Loucy (cell line): ENCODE results near the gene DRD1.

ENCODE experiments used
- H2AFZ ChIP-seq: fragments of 200-600 bp; sonication (generic); 2 replicates; pipeline ENCODE4 v1.6.0; 2016; ENCODE audit warnings: antibody characterized with exemption, mild to moderate bottlenecking, low read length, moderate library complexity
- H3F3A ChIP-seq: fragments of 200-600 bp; 2 replicates; pipeline ENCODE4 v1.6.0; 2016; ENCODE audit warnings: antibody characterized with exemption, low read depth, mild to moderate bottlenecking
- H3K27me3 ChIP-seq: fragments of 200-600 bp; sonication (generic); 2 replicates; pipeline ENCODE4 v1.6.1; 2014; ENCODE audit warnings: low read length, mild to moderate bottlenecking; ENCODE audit not compliant: insufficient read depth, poor library complexity, severe bottlenecking
- H3K36me3 ChIP-seq: fragments of 200-600 bp; sonication (generic); 2 replicates; pipeline ENCODE4 v1.6.1; 2016; ENCODE audit warnings: low read length; ENCODE audit not compliant: insufficient read depth
- H3K4me1 ChIP-seq: fragments of 200-600 bp; sonication (generic); 2 replicates; pipeline ENCODE4 v1.5.1; 2014; ENCODE audit warnings: low read length, mild to moderate bottlenecking; ENCODE audit not compliant: insufficient read depth, poor library complexity, severe bottlenecking
- H3K4me2 ChIP-seq: fragments of 200-600 bp; sonication (generic); 2 replicates; pipeline ENCODE4 v1.6.0; 2014; ENCODE audit warnings: antibody characterized with exemption, low read length, low read depth, mild to moderate bottlenecking; ENCODE audit not compliant: poor library complexity, severe bottlenecking
- H3K4me3 ChIP-seq: fragments of 200-600 bp; sonication (generic); 2 replicates; pipeline ENCODE4 v1.5.1; 2014; ENCODE audit warnings: low read length, mild to moderate bottlenecking, mixed read lengths; ENCODE audit not compliant: poor library complexity, severe bottlenecking
- H3K79me2 ChIP-seq: fragments of 200-600 bp; sonication (generic); 2 replicates; pipeline ENCODE4 v1.6.1; 2014; ENCODE audit warnings: low read length; ENCODE audit not compliant: insufficient read depth
- H3K9ac ChIP-seq: fragments of 200-600 bp; sonication (generic); 2 replicates; pipeline ENCODE4 v1.6.0; 2014; ENCODE audit warnings: mild to moderate bottlenecking, low read depth, low read length, moderate library complexity; ENCODE audit not compliant: poor library complexity, severe bottlenecking
- H3K9me2 ChIP-seq: fragments of 200-600 bp; sonication (generic); replicated peaks from 2 replicates; pipeline ENCODE4 v1.6.1; 2016; ENCODE audit warnings: low read depth, low read length, mixed read lengths
- H3K9me3 ChIP-seq: fragments of 200-600 bp; sonication (generic); 2 replicates; pipeline ENCODE4 v1.6.1; 2014; ENCODE audit warnings: mild to moderate bottlenecking, antibody characterized with exemption, low read length, low read depth; ENCODE audit not compliant: insufficient read depth
- H4K20me1 ChIP-seq: fragments of 200-600 bp; sonication (generic); 2 replicates; pipeline ENCODE4 v1.6.0; 2014; ENCODE audit warnings: antibody characterized with exemption, low read length, mild to moderate bottlenecking; ENCODE audit not compliant: insufficient read depth, poor library complexity, severe bottlenecking
- EZH2phosphoT487 ChIP-seq: fragments of 200-600 bp; IDR thresholded peaks from 2 replicates; pipeline ENCODE4 v1.6.1; 2018; ENCODE audit warnings: antibody characterized with exemption, mild to moderate bottlenecking, moderate library complexity, borderline replicate concordance
- TF ChIP-seq, protein P1 (sequence below): fragments of 200-600 bp; sonication (generic); conservative IDR thresholded peaks from 2 replicates; pipeline ENCODE4 v1.5.1; 2014; ENCODE audit warnings: mild to moderate bottlenecking, antibody characterized with exemption, low read length

The DRD1 gene

DNA sequence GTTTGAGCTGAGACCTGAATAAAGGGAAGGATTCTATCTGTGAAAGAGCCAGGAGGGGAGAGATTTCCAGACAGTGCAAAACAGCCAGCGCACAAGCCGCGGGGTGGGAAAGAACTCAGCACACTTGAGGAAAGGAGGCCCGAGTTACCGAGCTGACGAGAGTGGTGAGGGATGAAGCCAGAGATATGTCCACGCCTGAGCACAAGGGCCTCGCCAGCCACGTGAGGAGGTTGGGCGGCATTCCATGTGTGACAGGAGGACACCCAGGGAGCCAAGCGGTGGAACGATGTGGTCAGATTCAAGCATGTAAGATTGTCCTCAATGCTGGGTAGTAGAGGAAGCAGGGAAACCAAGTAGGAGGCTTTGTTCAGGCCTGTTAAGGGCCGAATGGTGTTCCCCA lies 17.4 kb upstream of the DRD1 start:
- TF ChIP-seq EZH2phosphoT487 = no peak
- TF ChIP-seq, protein P1, sequence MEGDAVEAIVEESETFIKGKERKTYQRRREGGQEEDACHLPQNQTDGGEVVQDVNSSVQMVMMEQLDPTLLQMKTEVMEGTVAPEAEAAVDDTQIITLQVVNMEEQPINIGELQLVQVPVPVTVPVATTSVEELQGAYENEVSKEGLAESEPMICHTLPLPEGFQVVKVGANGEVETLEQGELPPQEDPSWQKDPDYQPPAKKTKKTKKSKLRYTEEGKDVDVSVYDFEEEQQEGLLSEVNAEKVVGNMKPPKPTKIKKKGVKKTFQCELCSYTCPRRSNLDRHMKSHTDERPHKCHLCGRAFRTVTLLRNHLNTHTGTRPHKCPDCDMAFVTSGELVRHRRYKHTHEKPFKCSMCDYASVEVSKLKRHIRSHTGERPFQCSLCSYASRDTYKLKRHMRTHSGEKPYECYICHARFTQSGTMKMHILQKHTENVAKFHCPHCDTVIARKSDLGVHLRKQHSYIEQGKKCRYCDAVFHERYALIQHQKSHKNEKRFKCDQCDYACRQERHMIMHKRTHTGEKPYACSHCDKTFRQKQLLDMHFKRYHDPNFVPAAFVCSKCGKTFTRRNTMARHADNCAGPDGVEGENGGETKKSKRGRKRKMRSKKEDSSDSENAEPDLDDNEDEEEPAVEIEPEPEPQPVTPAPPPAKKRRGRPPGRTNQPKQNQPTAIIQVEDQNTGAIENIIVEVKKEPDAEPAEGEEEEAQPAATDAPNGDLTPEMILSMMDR = no peak

DNA sequence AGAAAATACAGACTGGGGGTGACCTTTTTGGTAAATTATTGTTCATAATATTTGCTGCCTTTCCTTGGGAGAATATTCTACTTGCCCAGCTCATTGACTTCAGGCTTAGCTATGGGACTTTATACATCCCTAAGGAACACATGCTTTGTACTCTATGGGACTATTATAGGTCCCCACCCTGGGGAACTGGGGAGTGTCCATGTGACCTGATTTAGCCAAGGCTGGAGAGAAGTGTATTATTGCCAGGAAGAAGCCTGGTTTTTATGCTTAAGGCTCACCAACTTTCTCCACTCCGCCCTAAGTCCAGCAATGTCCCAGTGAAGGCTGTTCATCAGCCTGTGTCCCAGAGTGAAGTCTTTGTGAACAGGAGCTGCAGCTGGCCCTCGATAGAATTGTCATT lies 16.6 kb upstream of the DRD1 start:
- H3K9me2 ChIP-seq = no peaks in the 10 kb centered on the region
- no peaks in the 10 kb centered on the region for H3K27me3 ChIP-seq
- no peak overlapping the region for H3K4me3 ChIP-seq
- H4K20me1 ChIP-seq = no peaks in the 10 kb centered on the region
- no peak overlapping the region for H3K4me2 ChIP-seq
- H3K9ac ChIP-seq = no peak overlapping the region
- no peaks in the 10 kb centered on the region for H3K9me3 ChIP-seq
- TF ChIP-seq, protein P1 = no peak
- TF ChIP-seq EZH2phosphoT487 = no peak
- no peak overlapping the region for H2AFZ ChIP-seq
- no peaks in the 10 kb centered on the region for H3K4me1 ChIP-seq
- H3F3A ChIP-seq = no peaks in the 10 kb centered on the region
- no peaks in the 10 kb centered on the region for H3K79me2 ChIP-seq
- no peaks in the 10 kb centered on the region for H3K36me3 ChIP-seq

More for the DNA sequence above, 17.4 kb upstream of the DRD1 start:
- Histone ChIP-seq H3K9ac (no peak overlapping the region), H3K4me3 (no peak overlapping the region), H3F3A (no peaks in the 10 kb centered on the region), H3K9me3 (no peaks in the 10 kb centered on the region), H3K36me3 (no peaks in the 10 kb centered on the region), H2AFZ (no peak overlapping the region), H3K4me1 (no peaks in the 10 kb centered on the region), H3K4me2 (no peak overlapping the region), H3K9me2 (no peaks in the 10 kb centered on the region), H3K27me3 (no peaks in the 10 kb centered on the region), H4K20me1 (no peaks in the 10 kb centered on the region), H3K79me2 (no peaks in the 10 kb centered on the region)

DNA sequence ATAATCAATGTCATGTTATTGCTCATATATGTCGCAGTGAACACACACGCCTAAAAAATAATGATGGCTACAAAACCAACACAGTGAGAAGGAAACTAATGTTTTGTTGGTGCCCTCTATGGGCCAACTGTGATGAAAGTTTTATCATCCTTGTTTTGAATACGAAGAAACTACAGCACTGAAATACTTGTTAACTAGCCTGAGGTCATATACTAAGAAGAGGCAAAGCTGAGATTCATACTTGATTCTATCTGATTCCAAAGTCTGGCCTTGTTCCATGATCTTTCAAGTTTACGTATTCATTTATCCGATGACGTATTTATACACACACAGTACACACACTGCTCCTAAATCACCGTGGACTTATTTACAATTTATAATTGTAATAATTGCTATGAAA lies 16.1 kb upstream of the DRD1 start:
- no peaks in the 10 kb centered on the region for H3K9me3 ChIP-seq
- TF ChIP-seq, protein P1 = peak; percentile 54
- TF ChIP-seq EZH2phosphoT487 = no peak
- H4K20me1 ChIP-seq = no peaks in the 10 kb centered on the region
- no peaks in the 10 kb centered on the region for H3K27me3 ChIP-seq
- no peak overlapping the region for H3K9ac ChIP-seq
- no peaks in the 10 kb centered on the region for H3K79me2 ChIP-seq
- H3K4me1 ChIP-seq = no peaks in the 10 kb centered on the region
- H3K4me2 ChIP-seq = no peak overlapping the region
- H3K36me3 ChIP-seq = no peaks in the 10 kb centered on the region
- no peak overlapping the region for H2AFZ ChIP-seq
- H3K9me2 ChIP-seq = no peaks in the 10 kb centered on the region
- H3F3A ChIP-seq = no peaks in the 10 kb centered on the region
- H3K4me3 ChIP-seq = no peak overlapping the region
